Pancreas (tissue), 10 donors: ENCODE data around the gene FLOT1. TPM values are rescaled to one million over a fixed set of nuclear protein-coding genes. Genes with fewer than 3 reads are reported as not detected.
A peak's percentile ranks its signal among the peaks of the same experiment; 100 is the strongest.

ENCODE experiments used
- ATAC-seq, 4 donors: fragments of 200-7000 bp; cut with Tn5 transposase; one replicate each; pipeline versions ENCODE4 v1.8.0 to v1.9.1; 2020; ENCODE audit warnings: mild to moderate bottlenecking in 4 of 4, moderate library complexity in 4 of 4
- DNase-seq, 6 donors: peaks; one replicate each; pipeline ENCODE4 v3.0.0-alpha.2; 2020
- FAIRE-seq: peaks from 2 replicates; lab custom pipeline; 2012; peaks lifted over from hg19 to GRCh38; lab: Jason Lieb, UNC
- H3K27ac ChIP-seq, 4 donors: fragments of 200-600 bp; sonication (generic); 1 replicate in 3 of 4; 2 replicates in 1 of 4; pipeline versions ENCODE4 v1.5.0 to v1.8.0; 2020
- H3K27me3 ChIP-seq, 4 donors: fragments of 200-600 bp; one replicate each; pipeline ENCODE4 v1.8.0; 2021
- H3K36me3 ChIP-seq, 3 donors: fragments of 200-600 bp; sonication (generic) in 1 of 3; one replicate each; pipeline versions ENCODE4 v1.5.0 to v1.8.0; 2020 to 2021
- H3K4me1 ChIP-seq, 3 donors: fragments of 200-600 bp; one replicate each; pipeline ENCODE4 v1.8.0; 2021
- H3K4me3 ChIP-seq, 4 donors: fragments of 200-600 bp; sonication (generic) in 2 of 4; one replicate each; pipeline versions ENCODE4 v1.5.0 to v1.8.0; 2020 to 2021
- H3K9me3 ChIP-seq, 4 donors: fragments of 200-600 bp; one replicate each; pipeline ENCODE4 v1.8.0; 2021
- WGBS, 2 donors: extraction: QIAGEN DNeasy Blood & Tissue Kit; methylation state at CpG; one replicate each; pipeline ENCODE4 v1.1.7; 2013; 5-methylcytosine and 5-hydroxymethylcytosine counted together
- intact Hi-C, 3 donors: fragments of 100-400 bp; cut with DNase I; formaldehyde crosslinking; loops; one replicate each; pipeline versions ENCODE4 v1.11.1 to v1.14.2; 2022
- polyA plus RNA-seq, 2 donors: library from polyadenylated mRNA; stranded (reverse); fragments of 200-250 nt; gene quantifications; one replicate each; pipeline ENCODE4 v1.2.3, GENCODE V29; 2013
- total RNA-seq, 6 donors: library from RNA; stranded (reverse); fragmentation: NEBNext Ultra II Directional in 4 of 6; extraction: Animal tissue kit (Norgen Biotek cat#: 25700) in 4 of 6; gene quantifications; one replicate each; pipeline versions ENCODE4 v1.2.1 to v1.2.4, GENCODE V29; 2021 to 2023
- TF ChIP-seq, protein P1 (sequence below), 4 donors: fragments of 200-600 bp; sonication (generic) in 3 of 4; IDR thresholded peaks; one replicate each; pipeline versions ENCODE4 v1.5.0 to v1.8.0; 2021; ENCODE audit warnings: antibody characterized with exemption in 4 of 4
- donor health status: healthy with polysubstance abuse.
- donor health status: DM: no; HTN: no; CAD: no; lungs with moderate emphysema.
- donor health status: DM: no; HTN: no; CAD: no.
- donor health status: control.
- donor health status: control.
- donor health status: Bipolar disorder and iron deficiency.
- donor health status: DM: yes; HTN: yes; CAD: no.
- donor health status: DM: no; HTN: no; CAD: no.
- donor health status: DM: no; HTN: no; CAD: no.
- donor health status: DM: yes; HTN: yes; CAD: no.

FLOT1 gene
- total and polyA plus RNA-seq, 8 donors, result 45.7 to 151 (median 61.8) TPM

DNA sequence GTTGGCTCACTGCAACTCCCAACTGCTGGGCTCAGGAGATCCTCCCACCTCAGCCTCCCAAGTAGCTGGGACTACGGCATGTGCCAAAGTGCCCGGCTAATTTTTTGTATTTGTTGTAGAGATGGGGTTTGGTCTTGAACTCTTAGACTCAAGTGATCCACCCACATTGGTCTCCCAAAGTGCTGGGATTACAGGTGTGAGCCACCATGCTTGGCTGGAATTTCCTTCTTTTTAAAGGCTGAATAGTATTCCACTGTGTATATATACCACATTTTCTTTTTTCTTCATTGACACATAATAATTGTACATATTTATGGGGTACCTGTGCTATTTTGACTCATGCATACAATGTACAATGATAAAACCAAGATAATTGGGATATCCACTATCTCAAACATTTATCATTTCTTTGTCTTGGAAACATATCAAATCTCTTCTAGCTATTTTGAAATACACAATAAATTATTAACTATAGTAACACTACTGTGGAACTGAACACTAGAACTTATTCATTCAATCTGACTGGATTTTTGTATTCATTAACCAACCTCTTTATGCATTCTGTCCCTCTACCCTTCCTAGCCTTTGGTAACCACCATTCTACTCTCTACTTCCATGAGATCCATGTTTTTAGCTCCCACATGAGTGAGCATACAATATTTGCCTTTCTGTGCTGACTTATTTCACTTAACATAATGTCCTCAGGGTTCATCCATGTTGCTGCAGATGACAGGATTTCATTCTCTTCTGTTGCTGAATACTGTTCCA lies 33.2 kb downstream of the FLOT1 start:
- no peaks in the 10 kb centered on the region for H3K9me3 ChIP-seq
- TF ChIP-seq, protein P1, sequence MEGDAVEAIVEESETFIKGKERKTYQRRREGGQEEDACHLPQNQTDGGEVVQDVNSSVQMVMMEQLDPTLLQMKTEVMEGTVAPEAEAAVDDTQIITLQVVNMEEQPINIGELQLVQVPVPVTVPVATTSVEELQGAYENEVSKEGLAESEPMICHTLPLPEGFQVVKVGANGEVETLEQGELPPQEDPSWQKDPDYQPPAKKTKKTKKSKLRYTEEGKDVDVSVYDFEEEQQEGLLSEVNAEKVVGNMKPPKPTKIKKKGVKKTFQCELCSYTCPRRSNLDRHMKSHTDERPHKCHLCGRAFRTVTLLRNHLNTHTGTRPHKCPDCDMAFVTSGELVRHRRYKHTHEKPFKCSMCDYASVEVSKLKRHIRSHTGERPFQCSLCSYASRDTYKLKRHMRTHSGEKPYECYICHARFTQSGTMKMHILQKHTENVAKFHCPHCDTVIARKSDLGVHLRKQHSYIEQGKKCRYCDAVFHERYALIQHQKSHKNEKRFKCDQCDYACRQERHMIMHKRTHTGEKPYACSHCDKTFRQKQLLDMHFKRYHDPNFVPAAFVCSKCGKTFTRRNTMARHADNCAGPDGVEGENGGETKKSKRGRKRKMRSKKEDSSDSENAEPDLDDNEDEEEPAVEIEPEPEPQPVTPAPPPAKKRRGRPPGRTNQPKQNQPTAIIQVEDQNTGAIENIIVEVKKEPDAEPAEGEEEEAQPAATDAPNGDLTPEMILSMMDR (IDR thresholded peaks at IDR 0.05), result no peak
- peak overlapping the region; percentile 11 to 58 (median 52) for H3K27ac ChIP-seq
- peaks cover 0 to 23% (median under 1%) of the 10 kb centered on the region in 3 donors for H3K36me3 ChIP-seq
- no peaks in the 10 kb centered on the region for H3K27me3 ChIP-seq
- WGBS, 2 donors, result 93 to 94% methylated on average over 2 of the region's 2 CpGs
- FAIRE-seq (no peak), DNase-seq (peak in 1 of 6 donors; percentile 7), ATAC-seq (peak; percentile 60 to 80 (median 68))
- H3K4me1 ChIP-seq, result peaks cover 0 to 12% (median 5%) of the 10 kb centered on the region in 3 donors
- intact Hi-C loops, result no loop called here
- no peak overlapping the region for H3K4me3 ChIP-seq

DNA sequence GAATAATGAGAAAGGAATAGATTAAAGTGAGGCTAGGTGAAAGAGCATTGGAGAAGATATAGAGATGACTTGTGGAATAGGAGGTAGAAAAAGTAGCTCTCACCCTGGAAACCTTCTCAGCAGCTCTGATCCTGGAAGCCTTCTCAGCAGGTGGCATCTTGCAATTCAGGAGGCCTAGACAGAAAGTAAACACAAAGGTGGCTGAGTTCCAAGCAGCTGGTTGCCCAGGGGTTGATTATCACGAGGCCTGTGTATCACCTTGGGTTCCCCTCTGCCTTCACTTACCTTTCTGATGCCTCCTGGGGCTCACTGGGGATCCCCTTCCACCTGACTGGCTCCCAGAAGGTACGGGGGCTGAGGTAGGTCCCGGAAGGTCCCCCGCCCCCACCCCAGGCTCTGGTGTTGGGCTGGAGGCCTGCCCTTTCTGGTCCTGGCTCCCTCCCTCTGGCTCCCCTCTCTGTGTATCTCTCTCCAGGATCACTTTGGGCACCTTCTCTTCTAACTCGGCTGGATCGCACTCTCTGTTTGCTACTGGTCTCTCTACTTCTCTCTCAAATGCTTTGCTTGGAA lies 35.1 kb downstream of the FLOT1 start:
- H3K36me3 ChIP-seq, result peaks cover 0 to 10% (median 0%) of the 10 kb centered on the region in 3 donors
- H3K27me3 ChIP-seq, result no peaks in the 10 kb centered on the region
- DNase-seq, result peak in 3 of 6 donors; percentile 32 to 53 (median 44)
- no peaks in the 10 kb centered on the region for H3K9me3 ChIP-seq
- H3K4me1 ChIP-seq, result peaks cover 0 to 12% (median 5%) of the 10 kb centered on the region in 3 donors
- H3K27ac ChIP-seq, result peak overlapping the region; percentile 7 to 46 (median 32)
- TF ChIP-seq, protein P1 (IDR thresholded peaks at IDR 0.05), result no peak
- no peak for FAIRE-seq
- no peak overlapping the region for H3K4me3 ChIP-seq
- intact Hi-C loops, result no loop called here
- peak in 3 of 4 donors; percentile 64 to 79 (median 72) for ATAC-seq
- 57 to 61% methylated on average over 6 of the region's 6 CpGs for WGBS, 2 donors

DNA sequence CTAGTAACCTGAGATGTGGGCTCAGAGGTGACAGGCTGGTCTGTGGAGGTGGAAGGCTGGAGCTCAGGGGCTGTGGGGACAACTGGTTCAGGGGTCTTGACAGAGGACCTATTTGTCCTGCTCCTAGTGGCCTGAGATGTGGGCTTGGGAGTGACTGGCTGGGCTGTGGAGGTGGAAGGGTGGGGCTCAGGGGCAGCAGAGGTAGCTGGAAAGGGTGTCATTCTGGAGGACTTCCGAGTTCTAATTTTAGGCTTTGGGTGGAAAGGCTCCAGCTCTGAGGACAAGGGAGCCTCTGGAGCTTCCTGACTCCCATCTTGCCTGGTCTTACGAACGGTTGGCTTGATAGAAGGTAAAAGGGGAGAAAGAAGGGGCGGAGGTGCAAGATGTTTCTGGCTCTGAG lies 36.9 kb downstream of the FLOT1 start:
- TF ChIP-seq, protein P1 (IDR thresholded peaks at IDR 0.05), result no peak
- DNase-seq, result peak in 2 of 6 donors; percentile 6 to 26
- no peaks in the 10 kb centered on the region for H3K27me3 ChIP-seq
- H3K4me1 ChIP-seq, result peaks cover 0 to 12% (median 5%) of the 10 kb centered on the region in 3 donors
- intact Hi-C loops, result no loop called here
- no peak for FAIRE-seq
- H3K4me3 ChIP-seq, result no peak overlapping the region
- peaks cover 0 to 1% (median 0%) of the 10 kb centered on the region in 3 donors for H3K36me3 ChIP-seq
- H3K27ac ChIP-seq, result no peak overlapping the region
- ATAC-seq, result no peak
- 90 to 94% methylated on average over 4 of the region's 4 CpGs for WGBS, 2 donors
- H3K9me3 ChIP-seq, result no peaks in the 10 kb centered on the region

DNA sequence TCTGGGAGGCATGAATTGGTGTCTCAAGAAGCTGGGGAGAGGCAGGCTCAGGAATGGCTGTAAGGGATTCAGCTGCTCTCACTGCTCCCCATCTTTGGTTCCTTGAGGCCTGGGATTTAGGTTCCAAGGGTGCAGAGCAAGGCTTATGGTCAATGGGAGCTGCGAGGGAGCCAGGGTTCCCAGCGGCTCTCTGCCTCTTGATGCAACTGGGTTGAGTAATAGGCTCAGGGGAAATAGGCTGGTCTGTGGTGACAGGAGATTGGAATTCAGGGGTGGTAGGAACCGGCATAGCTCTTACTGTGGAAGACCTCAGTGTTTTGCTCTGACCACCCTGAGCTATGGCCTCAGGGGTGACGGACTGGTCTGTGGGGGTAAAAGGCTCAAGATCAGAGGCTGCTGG lies 38.7 kb downstream of the FLOT1 start:
- ATAC-seq (no peak), FAIRE-seq (no peak), DNase-seq (peak in 3 of 6 donors; percentile 3 to 24 (median 24))
- Histone ChIP-seq H3K4me3 (no peak overlapping the region), H3K9me3 (no peaks in the 10 kb centered on the region), H3K36me3 (no peaks in the 10 kb centered on the region), H3K27me3 (no peaks in the 10 kb centered on the region), H3K27ac (no peak overlapping the region), H3K4me1 (peaks cover 0 to 12% (median 5%) of the 10 kb centered on the region in 3 donors)
- intact Hi-C loops, result no loop called here
- TF ChIP-seq, protein P1 (IDR thresholded peaks at IDR 0.05), result no peak
- 94 to 97% methylated on average over 4 of the region's 4 CpGs for WGBS, 2 donors
